NCI-H1105 (cell line): Measurements from ENCODE around the gene FMNL2.
"Not testable (repeated sequence)": the region's sequence is repeated elsewhere in the genome, so short reads cannot be mapped to it uniquely, and the experiment has no call there.

Experiments
- DNase-seq: peaks from one replicate; lab custom pipeline; 2025; lab: John Stamatoyannopoulos, UW

The FMNL2 gene

DNA sequence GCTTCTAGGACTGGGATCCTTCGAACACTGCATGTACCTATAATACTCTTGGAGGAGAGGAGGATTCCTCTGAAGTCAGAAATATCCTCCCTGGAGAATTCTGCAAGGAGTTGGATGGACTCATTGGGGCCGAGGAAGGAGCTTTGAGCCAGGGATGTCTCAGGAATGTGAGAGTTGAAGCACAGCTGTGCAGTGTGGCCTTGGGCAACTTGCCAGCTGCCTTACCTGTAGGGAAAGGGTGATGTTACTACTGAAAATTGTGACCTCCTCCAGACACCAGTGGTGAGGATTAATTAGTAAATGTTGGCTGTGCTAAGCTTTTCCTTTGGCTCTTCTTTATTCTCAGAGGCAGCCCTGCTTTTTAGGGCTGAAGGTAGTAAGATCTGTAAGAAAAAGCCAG lies 41.4 kb downstream of the FMNL2 start:
- DNase-seq: no peak

DNA sequence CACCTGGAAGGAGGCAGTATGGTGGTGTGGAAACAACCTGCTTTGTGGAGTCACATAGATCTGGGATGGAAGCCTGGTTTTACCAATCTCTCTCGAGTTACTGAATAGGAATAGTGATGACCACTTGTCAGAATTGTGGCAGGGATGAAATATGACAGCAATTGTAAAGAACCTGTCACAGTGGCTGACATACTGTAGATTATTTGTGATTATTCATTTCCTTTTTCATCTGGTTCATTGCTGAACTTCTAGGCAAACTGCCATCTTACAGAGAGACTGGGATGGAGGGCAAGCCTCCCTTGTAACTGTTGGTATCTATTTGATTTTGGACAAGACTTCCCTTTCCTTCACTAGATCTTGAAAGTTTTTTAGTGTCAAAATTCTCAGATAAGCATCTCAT lies 42.0 kb downstream of the FMNL2 start:
- DNase-seq: no peak

DNA sequence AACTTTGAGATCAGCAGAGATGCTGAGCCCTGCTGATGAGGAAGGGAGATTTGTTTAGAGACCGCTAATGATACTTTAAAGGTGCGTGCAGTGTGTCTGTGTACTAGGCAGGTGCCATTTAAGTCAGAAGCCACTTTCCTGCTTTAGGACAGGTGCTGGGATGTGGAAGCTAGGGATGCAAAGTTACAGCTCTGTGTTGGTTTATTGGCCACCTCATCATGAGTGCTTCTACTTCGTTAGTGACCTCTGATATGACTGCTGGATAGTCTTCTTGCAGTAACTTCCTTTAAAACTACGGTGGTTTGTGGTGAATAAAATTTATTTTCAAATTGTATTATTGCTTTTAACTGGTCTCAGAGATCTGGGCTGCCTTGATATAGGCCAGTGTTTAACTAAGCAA lies 44.1 kb downstream of the FMNL2 start:
- DNase-seq: no peak

DNA sequence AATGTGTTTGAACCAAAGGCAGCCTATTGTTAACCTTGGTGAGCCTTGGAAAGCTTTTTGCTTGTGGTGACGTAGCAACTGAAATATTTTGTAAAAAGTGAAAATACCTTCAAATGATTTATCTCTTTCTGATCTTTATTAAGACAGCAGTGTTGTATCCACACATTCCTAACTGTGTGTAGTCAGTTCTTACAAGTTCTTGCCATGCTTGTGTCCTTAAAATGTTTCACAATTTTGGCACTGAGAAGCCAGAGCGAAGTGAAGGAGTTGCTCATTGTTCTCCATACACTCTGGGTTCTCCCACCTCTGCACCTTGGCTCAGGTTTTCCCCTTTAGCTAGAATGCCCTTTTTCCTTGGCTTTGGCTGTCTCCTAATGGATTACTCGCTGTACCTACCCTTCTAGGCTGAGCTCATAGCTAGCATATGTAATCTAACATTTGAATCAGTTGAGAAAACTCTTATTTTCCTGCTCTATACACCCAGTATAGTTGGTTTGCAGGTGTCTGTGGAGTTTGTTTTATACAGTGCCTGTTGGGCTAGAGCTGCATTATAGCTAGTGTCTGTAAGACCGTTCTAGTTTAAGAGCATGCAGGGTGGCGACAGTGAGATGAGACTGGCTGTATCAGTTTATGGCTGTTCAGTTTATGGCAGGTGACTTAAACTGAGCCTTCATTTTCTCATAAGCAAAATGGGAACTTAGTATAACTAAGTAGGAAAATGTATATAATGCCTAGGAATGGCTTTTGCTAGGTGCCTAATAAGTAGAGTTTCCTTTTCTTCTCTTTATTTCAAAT lies 45.5 kb downstream of the FMNL2 start:
- DNase-seq: no peak

DNA sequence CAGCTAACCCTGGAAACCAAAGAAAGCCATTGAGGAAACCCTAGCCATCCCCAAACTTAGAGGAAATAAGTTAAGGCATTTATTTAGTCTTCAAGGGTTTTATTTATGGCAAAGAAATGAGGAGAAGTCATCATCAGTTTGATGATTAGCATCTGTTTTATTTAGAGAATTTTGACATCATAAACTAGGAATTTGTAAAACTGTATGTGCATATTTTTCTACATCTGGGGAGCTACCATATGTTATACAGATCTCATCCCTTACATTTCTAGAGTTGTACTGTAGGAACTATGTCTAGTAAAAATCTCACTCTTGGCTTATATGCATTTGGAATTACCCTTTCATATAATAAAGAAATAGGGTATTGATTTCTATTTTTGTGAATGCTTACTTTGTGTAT lies 48.7 kb downstream of the FMNL2 start:
- no peak for DNase-seq

DNA sequence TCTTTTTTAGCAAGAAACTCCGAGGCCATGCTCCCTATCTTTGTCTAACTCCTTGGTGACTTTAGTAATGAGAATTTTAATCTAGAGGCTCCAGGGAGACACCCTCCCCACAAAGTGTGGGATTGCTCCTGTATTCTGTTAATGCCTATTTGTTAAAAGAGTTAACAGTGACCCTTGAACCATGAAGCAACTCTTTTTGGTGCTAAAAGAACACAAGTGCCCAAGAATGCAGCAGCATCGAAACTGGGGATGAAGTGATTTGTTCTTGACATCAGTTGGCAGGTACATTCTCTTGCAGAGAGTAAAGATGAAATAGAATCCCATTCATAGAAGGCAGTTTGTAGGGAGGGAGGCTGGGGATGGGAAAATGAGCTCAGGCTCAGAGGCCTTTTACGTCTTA lies 50.0 kb downstream of the FMNL2 start:
- no peak for DNase-seq

DNA sequence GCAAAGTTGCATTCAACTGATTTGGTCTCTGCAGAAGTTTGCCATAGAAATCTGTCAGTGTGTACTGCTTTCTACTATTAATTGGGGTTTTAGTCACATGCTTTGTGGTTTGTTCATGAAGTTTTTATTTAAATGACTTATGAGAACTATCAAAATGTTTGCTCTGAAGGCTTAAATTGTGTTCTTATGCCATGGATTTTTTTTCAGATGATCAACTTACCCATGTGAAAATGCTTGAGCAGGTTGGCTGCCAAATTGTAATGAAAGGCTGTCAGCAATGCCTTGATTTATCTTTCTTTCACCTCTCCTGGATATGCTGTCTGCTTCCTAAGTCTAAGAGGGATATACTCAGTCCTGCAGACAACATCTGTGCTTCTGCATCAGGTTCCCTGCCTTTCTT lies 50.7 kb downstream of the FMNL2 start:
- DNase-seq: no peak

DNA sequence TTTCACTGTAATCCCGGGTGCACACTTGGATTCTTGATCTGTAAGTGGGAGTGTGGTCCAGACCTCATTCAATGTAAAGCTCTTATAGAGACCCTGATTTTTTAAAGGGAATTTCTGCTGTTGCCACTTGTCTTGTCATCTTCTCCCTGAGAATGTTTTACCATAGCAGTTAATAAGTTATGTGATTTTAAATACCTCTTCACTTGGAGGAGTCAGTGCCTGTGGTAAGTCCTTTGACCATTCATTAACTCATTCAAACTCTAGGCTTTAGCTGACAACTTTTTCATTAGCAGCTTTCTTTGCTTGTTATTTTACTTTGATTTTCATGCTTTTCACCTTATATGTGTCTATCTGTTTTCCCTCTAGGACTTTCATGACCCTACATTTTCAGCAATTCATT lies 51.3 kb downstream of the FMNL2 start:
- no peak for DNase-seq

DNA sequence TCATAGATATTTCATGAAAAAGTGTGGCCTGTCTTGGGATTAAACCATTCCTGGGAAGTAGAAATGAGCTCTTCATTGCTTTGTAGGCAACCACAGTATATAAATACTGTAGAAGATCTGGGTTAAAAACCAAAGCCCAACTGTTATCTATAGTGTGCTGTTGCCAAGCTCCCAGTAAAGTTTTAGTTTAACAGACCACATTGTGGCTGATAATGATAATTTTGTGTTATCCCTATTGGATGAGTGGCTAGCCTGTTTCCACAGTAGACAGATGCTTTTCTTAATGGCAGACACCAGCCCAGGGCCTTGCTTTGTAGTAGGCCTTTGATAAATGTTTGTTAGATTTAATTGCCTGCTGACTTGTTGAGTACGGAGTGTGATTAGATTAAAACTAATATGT lies 52.1 kb downstream of the FMNL2 start:
- no peak for DNase-seq

DNA sequence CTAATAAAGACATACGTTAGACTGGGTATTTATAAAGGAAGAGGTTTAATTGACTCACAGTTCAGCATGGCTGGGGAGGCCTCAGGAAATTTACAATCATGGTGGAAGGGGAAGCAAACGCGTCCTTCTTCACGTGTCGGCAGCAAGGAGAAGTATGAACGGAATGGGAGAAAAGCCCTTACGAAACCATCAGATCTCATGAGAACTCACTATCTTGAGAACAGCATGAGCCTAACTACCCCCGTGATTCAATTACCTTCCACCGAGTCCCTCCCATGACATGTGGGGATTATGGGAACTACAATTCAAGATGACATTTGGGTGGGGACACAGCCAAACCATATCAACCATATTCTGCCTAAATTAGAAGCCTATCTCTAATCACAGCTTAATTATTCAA lies 53.3 kb downstream of the FMNL2 start:
- DNase-seq: not testable (repeated sequence)

DNA sequence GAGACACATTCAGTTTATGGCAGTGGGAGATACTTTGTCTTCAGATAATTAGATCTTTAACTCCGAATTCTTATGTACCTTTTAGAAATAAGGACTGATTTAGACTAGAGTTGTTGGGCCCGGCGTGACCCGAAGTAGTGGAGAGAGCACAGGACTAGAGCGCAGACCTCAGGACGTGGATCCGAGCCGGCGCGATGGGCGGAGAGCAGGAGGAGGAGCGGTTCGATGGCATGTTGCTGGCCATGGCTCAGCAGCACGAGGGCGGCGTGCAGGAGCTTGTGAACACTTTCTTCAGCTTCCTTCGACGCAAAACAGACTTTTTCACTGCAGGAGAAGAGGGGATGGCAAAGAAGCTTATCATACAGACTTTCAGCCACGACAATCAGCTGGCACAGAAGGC lies 54.5 kb downstream of the FMNL2 start:
- no peak for DNase-seq

DNA sequence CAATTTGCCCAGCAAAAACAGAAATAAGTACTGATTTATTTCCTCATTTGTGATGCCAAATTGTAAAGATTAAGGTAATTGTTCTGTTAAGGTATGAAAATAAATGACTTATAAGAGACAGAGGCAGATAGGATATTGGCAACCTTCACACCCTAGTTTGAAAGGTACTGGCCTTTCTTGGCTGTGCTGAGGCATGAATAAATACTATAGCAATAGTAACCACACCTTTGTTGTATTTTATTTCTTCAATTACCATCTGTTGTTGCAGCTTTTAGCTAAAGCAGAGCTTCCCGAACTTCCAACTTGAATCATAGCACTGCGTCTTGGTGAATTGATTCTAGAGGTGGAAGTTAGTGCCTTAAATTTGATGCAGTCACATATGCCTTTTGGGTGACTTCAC lies 55.9 kb downstream of the FMNL2 start:
- no peak for DNase-seq

DNA sequence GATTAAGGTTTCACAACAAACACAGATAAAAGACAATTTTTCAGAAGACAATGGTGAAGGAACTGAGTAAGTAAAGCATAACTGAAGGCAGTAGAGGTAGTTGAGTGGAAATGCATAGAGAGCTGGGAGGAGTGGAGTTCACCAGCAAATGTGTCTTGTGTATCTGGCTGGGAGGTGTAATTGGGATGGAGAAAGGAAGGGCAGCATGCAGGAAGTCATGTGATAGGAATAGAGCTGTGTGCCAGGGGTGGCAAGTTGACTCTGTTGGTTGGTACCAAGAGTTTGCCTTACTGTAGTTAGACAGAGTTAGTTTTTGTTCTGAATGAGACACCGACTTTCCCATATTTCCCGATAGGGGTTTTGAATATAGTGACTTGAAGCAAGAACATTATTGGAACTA lies 56.3 kb downstream of the FMNL2 start:
- no peak for DNase-seq

DNA sequence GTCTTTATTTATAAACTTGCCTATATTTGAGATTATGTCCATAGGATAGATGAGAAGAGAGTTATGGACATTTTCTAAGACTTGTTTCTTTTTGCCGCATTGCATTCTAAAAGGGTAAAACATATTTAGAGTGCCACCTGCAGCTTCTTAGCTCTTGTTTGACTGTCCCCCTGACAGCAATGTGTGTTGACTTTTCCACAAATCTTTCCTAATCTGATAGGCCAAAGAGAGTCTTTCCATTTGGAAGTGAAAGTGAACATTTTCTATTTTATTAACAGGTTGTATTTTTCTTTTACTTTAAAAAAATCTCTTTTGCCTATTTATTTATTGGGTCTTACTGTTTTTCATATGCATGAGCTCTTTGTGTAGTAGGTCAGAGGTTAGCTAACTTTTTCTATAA lies 58.4 kb downstream of the FMNL2 start:
- no peak for DNase-seq

DNA sequence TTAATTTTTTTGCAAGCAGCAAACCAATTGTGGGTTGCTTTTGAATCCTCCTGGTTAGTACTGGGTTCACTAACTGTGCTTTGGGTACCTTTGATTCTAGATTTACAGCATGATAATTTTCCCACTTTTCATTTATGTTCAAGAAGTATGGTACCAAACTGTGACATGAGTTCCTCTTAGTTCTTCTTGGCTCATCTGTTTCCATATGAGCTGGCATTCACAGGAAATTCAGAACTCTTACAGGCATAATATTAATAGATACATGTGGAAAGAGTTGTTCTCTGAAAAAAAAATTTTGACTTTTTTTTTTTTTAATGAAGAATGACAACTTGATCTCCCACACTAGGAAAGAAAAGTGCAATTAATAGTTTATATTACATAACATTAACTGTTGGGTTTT lies 59.4 kb downstream of the FMNL2 start:
- no peak for DNase-seq

DNA sequence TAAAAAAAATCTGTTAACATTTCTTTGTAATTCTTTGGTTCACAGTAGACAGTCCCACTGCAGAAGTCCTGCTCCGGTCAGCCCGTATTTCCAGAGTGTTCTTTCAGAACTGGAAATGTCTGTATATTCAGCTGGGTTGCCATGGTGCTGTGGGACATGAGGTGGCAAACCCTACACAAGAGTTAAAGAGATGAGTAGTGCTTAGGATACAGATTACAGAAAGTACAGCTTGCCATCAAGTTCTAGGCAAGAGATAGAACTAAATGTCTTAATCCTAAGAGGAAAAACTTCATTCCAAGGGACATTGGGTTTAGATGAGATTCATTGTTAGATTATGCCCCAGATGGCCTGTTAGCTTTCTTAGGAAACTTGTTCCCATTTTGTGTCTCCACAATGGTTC lies 60.1 kb downstream of the FMNL2 start:
- DNase-seq: no peak

DNA sequence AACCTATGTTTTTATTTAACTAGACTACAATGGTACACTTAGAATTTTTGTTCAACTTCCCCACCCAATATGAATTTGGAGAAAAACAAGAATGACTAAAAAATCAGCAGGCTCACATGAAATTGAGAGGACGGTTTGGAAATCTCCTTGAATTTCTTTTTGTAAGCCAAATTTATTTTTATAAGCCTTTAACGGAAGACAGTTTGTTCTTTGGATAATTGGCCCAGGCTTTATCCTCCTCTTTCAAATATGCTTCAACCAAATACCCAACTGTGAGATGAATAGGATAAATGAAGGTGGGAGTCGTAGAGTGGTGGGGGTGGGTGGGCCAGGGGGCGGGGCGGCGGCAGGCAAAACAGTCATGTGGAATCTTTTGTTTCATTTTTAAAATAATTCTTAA lies 60.6 kb downstream of the FMNL2 start:
- no peak for DNase-seq

DNA sequence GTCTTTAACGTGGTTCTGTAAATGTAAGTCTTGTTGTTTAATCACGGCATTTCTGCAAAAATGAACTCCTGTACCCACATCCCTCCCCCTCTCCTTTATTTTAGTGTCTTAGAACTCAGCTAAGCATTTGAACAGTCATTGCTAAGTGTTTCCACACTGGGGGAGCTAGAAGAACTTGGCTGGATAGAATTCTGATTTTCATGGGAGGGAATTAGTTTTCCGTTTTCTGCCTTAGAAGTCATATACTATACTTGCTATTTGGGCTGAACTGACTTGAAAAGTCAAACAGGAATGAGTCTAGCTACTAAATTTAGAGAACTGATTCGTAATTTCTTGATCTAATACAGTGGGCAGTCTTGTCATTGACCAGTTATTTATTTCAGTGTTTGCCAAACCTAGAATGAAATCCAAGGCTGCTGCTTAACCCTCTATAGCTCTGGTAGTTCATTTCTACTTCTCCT lies 61.1 kb downstream of the FMNL2 start:
- no peak for DNase-seq

DNA sequence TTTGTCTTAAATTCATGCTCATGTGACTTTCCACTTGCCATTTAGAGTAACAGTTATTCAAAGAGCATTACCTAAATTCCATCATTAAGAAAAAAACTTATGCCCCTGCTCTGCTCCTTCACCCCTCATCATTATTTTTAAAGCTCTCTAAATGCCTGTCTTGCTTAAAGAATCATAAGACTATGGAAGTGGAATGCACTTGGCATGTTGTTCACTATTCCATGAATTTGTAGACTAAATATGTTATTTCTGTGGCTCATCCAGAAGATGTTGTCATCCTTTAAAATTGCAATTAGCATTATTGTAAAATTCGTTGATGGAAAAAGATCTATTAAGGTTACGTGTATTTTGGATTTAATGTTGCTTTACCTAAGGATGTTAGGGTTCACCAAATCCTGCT lies 61.8 kb downstream of the FMNL2 start:
- DNase-seq: no peak

DNA sequence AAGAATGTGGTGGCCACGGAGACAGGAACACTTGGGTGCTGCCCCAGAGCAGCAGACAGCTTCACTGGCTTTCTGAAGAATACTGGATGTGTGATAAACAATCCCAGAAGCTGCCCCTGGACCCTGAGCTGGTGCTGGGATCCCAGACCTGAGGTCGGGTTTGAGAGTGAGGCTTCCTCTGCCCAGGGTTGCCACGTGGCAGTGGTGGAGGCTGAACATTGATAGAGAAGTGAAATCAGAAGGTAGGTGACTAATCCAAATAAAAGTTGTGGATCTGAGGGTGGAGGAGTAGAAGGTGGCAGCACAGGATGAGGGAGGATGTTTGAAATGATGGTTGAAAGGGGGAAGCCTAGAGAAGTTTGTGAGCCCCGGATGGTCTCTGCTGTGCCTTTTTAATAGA lies 64.0 kb downstream of the FMNL2 start:
- DNase-seq: no peak

DNA sequence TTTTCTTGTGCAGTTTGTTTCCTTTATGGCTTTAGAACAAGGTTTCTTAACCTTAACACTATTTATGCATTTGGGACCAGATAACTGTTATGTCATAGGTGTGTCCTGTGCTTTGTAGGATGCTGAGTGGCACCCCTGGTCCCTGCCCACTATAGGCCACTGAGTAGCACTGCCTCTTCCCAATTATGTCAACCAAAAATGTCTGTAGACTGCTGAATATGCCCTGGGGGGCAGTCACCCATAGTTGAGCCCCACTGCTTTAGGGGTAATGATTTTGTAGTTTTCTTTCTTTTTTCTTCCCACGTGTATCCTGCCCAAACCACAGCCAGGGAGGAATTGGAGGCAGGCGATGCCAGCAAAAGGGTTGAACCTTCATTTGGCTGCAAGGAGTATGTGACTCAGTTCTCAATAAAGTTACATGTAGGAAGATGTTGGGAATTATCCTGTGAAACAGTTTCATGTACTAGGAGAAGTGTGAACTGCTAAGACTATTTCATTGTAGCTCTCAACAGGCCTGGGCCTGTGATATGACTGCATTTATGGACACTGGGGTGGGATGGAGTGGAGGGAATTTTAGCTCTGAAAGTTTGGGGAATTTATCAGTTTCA lies 65.7 kb downstream of the FMNL2 start:
- no peak for DNase-seq

DNA sequence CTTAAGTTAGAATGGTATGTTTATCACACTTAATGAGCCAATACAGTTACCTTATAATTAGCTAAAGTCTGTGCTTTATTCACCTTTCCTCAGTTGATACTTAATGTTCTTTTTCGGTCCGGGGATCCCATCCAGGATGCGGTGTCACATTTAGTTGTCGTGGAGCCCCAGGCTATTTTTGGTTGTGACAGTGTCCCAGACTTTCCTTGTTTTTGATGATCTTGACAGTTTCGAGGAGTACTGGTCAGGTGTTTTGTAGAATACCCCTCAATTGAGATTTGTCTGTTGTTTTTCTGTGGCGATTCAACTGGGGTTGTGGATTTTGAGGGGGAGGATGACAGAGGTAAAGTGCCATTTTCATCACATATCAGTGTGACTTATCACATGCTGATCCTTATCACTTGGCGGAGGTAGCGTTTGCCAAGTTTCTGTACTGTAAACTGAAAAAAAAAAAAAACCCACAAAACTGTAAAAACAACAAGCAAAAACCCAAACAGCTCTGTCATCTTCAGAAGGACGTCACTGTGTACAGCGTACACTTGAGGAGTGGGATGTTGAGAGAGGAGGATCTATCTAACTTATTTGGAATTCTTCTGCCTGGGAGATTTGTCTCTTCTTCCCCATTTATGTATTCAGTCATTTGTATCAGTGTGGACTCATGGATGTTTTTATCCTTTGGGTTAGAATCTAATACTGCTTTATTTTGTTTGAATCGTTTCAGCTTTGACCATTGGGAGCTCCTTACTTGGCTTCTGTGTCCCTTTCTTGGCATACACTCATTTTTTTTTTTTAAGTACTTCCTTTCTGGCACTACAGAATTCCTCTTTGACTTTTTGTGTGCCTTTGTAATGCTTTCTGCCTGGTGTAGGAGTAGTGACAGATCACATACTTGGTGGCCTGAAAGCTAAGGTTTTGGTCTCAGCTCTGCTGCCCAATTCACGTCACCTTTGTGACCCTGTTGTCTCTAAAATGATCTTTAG lies 68.1 kb downstream of the FMNL2 start:
- DNase-seq: no peak
